ENCODE measurements around the gene FITM1.

Gene FITM1

DNA sequence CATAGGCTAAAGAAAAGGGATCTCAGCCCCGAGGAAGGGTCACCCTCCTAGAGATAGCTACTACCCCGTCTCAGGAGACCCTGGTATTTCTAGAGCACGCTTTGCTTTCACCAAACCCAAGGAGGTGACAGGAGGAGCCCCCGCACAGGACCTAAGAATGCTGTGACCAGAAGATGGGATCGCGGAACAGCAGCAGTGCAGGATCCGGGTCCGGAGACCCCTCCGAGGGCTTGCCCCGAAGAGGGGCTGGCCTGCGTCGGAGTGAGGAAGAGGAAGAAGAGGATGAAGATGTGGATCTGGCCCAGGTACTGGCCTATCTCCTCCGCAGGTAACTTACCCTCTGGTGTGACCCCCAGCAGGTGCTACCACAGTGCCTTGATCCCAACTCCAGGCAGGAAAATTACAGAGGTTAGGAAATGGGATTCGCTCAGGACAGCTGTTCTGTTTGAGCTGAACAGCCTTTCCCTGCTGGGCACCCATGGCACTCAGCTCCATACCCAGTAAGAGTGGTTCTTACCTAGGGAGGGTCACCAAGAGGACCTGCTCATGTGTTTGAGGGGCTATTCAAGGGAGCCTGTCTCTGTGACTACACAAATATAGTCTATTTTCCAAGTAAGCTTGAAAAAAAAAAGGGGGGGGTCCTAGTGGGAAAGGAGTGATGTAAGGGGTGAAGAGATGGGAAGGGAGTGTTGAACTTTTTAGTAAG lies 14.9 kb upstream of the FITM1 start:
- Histone ChIP-seq H3K36me3 (replicated peaks; ENCODE audit: insufficient read depth, low read length) (no peaks in the 10 kb centered on the region), H3K9me2 (replicated peaks; ENCODE audit: insufficient read depth, low read length) (no peaks in the 10 kb centered on the region), H3K27ac (ENCODE audit: low read length) (peak overlapping the region; percentile 43; the same call in 1 of the 2 replicates), H3K9ac (ENCODE audit: low read length) (peak overlapping the region; percentile 93), H3K4me3 (ENCODE audit: low read length) (peak overlapping the region; percentile 87), H2AFZ (ENCODE audit: low read length) (0 out of 2 replicates have a peak overlapping the region, but pooled peaks have one; percentile 27), H3K9me3 (replicated peaks; ENCODE audit: insufficient read depth, low read length) (no peaks in the 10 kb centered on the region), H3K4me2 (ENCODE audit: low read depth, low read length) (peak overlapping the region; percentile 76), H3K27me3 (replicated peaks; ENCODE audit: insufficient read depth, low read length) (no peaks in the 10 kb centered on the region), H4K20me1 (ENCODE audit: insufficient read depth, low read length) (no peaks in the 10 kb centered on the region), H3K79me2 (ENCODE audit: low read length) (peaks cover 13% of the 10 kb centered on the region), H3K4me1 (ENCODE audit: low read length) (peaks cover 5% of the 10 kb centered on the region), H3F3A (ENCODE audit: insufficient read depth, low read length) (peaks cover 13% of the 10 kb centered on the region)
- no peak for DNase-seq
- TF ChIP-seq EZH2 (optimal IDR thresholded peaks at IDR 0.05; ENCODE audit: low read depth, low read length) (no peak), EZH2phosphoT487 (IDR thresholded peaks at IDR 0.05; ENCODE audit: low read length) (no peak)
- TF ChIP-seq, protein P1, sequence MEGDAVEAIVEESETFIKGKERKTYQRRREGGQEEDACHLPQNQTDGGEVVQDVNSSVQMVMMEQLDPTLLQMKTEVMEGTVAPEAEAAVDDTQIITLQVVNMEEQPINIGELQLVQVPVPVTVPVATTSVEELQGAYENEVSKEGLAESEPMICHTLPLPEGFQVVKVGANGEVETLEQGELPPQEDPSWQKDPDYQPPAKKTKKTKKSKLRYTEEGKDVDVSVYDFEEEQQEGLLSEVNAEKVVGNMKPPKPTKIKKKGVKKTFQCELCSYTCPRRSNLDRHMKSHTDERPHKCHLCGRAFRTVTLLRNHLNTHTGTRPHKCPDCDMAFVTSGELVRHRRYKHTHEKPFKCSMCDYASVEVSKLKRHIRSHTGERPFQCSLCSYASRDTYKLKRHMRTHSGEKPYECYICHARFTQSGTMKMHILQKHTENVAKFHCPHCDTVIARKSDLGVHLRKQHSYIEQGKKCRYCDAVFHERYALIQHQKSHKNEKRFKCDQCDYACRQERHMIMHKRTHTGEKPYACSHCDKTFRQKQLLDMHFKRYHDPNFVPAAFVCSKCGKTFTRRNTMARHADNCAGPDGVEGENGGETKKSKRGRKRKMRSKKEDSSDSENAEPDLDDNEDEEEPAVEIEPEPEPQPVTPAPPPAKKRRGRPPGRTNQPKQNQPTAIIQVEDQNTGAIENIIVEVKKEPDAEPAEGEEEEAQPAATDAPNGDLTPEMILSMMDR (IDR thresholded peaks at IDR 0.05; ENCODE audit: low read length): no peak

- Histone ChIP-seq H3K27me3 (replicated peaks; ENCODE audit: insufficient read depth, low read length) (no peaks in the 10 kb centered on the region), H3K27ac (ENCODE audit: low read length) (no peak overlapping the region), H3K9ac (ENCODE audit: low read length) (peak overlapping the region; percentile 93; the same call in 1 of the 2 replicates), H3K4me1 (ENCODE audit: low read length) (no peaks in the 10 kb centered on the region), H3K36me3 (replicated peaks; ENCODE audit: insufficient read depth, low read length) (no peaks in the 10 kb centered on the region), H2AFZ (ENCODE audit: low read length) (no peak overlapping the region), H3K9me3 (replicated peaks; ENCODE audit: insufficient read depth, low read length) (no peaks in the 10 kb centered on the region), H3K9me2 (replicated peaks; ENCODE audit: insufficient read depth, low read length) (no peaks in the 10 kb centered on the region), H4K20me1 (ENCODE audit: insufficient read depth, low read length) (no peaks in the 10 kb centered on the region), H3K4me3 (ENCODE audit: low read length) (peak overlapping the region; percentile 87; the same call in 1 of the 2 replicates), H3K79me2 (ENCODE audit: low read length) (peaks cover 13% of the 10 kb centered on the region), H3K4me2 (ENCODE audit: low read depth, low read length) (peak overlapping the region; percentile 76), H3F3A (ENCODE audit: insufficient read depth, low read length) (peaks cover 11% of the 10 kb centered on the region)
- TF ChIP-seq, protein P1 (IDR thresholded peaks at IDR 0.05; ENCODE audit: low read length): no peak
- no peak for TF ChIP-seq EZH2 (optimal IDR thresholded peaks at IDR 0.05; ENCODE audit: low read depth, low read length)
- TF ChIP-seq EZH2phosphoT487 (IDR thresholded peaks at IDR 0.05; ENCODE audit: low read length): no peak
- no peak for DNase-seq
Observed at GRCh38 chr14:24116128-24116814, 14.2 kb upstream of the FITM1 start.

DNA sequence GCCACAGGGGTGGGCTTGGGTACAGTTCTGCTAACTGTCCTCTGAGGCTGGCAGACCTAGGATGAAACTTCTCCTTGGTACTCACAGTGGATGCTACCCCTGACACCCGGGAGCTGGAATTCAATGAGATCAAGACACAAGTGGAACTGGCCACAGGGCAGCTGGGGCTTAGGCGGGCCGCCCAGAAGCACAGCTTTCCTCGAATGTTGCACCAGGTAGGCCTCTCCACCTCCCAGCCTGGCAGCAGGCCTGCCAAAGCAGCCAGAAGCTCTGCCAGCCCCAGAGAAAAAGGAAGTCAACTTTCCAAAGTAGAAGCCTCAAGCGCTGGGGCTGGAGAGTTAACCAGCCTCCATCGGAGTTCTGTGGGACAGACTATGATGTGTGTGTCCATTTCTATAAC lies 13.3 kb upstream of the FITM1 start:
- Histone ChIP-seq H3K4me3 (ENCODE audit: low read length) (no peak overlapping the region), H3K79me2 (ENCODE audit: low read length) (peaks cover 13% of the 10 kb centered on the region), H3K4me2 (ENCODE audit: low read depth, low read length) (no peak overlapping the region), H2AFZ (ENCODE audit: low read length) (no peak overlapping the region), H3K27ac (ENCODE audit: low read length) (no peak overlapping the region), H3K9me2 (replicated peaks; ENCODE audit: insufficient read depth, low read length) (no peaks in the 10 kb centered on the region), H3K9me3 (replicated peaks; ENCODE audit: insufficient read depth, low read length) (no peaks in the 10 kb centered on the region), H3F3A (ENCODE audit: insufficient read depth, low read length) (peaks cover 11% of the 10 kb centered on the region), H3K36me3 (replicated peaks; ENCODE audit: insufficient read depth, low read length) (no peaks in the 10 kb centered on the region), H3K4me1 (ENCODE audit: low read length) (no peaks in the 10 kb centered on the region), H3K9ac (ENCODE audit: low read length) (no peak overlapping the region), H4K20me1 (ENCODE audit: insufficient read depth, low read length) (no peaks in the 10 kb centered on the region), H3K27me3 (replicated peaks; ENCODE audit: insufficient read depth, low read length) (no peaks in the 10 kb centered on the region)
- TF ChIP-seq EZH2phosphoT487 (IDR thresholded peaks at IDR 0.05; ENCODE audit: low read length): no peak
- TF ChIP-seq EZH2 (optimal IDR thresholded peaks at IDR 0.05; ENCODE audit: low read depth, low read length): no peak
- TF ChIP-seq, protein P1 (IDR thresholded peaks at IDR 0.05; ENCODE audit: low read length): no peak
- no peak for DNase-seq
